Pancreas (tissue), 10 donors: Measurements from ENCODE around the gene PCYT1B. TPM values are rescaled to one million over a fixed set of nuclear protein-coding genes. Genes with fewer than 3 reads are reported as not detected.

Source experiments
- ATAC-seq, 4 donors: fragments of 200-7000 bp; cut with Tn5 transposase; one replicate each; pipeline versions ENCODE4 v1.8.0 to v1.9.1; 2020; ENCODE audit warnings: mild to moderate bottlenecking in 4 of 4, moderate library complexity in 4 of 4
- DNase-seq, 6 donors: peaks; one replicate each; pipeline ENCODE4 v3.0.0-alpha.2; 2020
- FAIRE-seq: peaks from 2 replicates; lab custom pipeline; 2012; peaks lifted over from hg19 to GRCh38; lab: Jason Lieb, UNC
- H3K27ac ChIP-seq, 4 donors: fragments of 200-600 bp; sonication (generic); 1 replicate in 3 of 4; 2 replicates in 1 of 4; pipeline versions ENCODE4 v1.5.0 to v1.8.0; 2020
- H3K27me3 ChIP-seq, 4 donors: fragments of 200-600 bp; one replicate each; pipeline ENCODE4 v1.8.0; 2021
- H3K36me3 ChIP-seq, 3 donors: fragments of 200-600 bp; sonication (generic) in 1 of 3; one replicate each; pipeline versions ENCODE4 v1.5.0 to v1.8.0; 2020 to 2021
- H3K4me1 ChIP-seq, 3 donors: fragments of 200-600 bp; one replicate each; pipeline ENCODE4 v1.8.0; 2021
- H3K4me3 ChIP-seq, 4 donors: fragments of 200-600 bp; sonication (generic) in 2 of 4; one replicate each; pipeline versions ENCODE4 v1.5.0 to v1.8.0; 2020 to 2021
- H3K9me3 ChIP-seq, 4 donors: fragments of 200-600 bp; one replicate each; pipeline ENCODE4 v1.8.0; 2021
- CTCF ChIP-seq, 4 donors: fragments of 200-600 bp; sonication (generic) in 3 of 4; IDR thresholded peaks; one replicate each; pipeline versions ENCODE4 v1.5.0 to v1.8.0; 2021; ENCODE audit warnings: antibody characterized with exemption in 4 of 4
- WGBS, 2 donors: extraction: QIAGEN DNeasy Blood & Tissue Kit; methylation state at CpG; one replicate each; pipeline ENCODE4 v1.1.7; 2013; 5-methylcytosine and 5-hydroxymethylcytosine counted together
- intact Hi-C, 3 donors: fragments of 100-400 bp; cut with DNase I; formaldehyde crosslinking; loops; one replicate each; pipeline versions ENCODE4 v1.11.1 to v1.14.2; 2022
- polyA plus RNA-seq, 2 donors: library from polyadenylated mRNA; stranded (reverse); fragments of 200-250 nt; gene quantifications; one replicate each; pipeline ENCODE4 v1.2.3, GENCODE V29; 2013
- total RNA-seq, 6 donors: library from RNA; stranded (reverse); fragmentation: NEBNext Ultra II Directional in 4 of 6; extraction: Animal tissue kit (Norgen Biotek cat#: 25700) in 4 of 6; gene quantifications; one replicate each; pipeline versions ENCODE4 v1.2.1 to v1.2.4, GENCODE V29; 2021 to 2023
- donor health status: healthy with polysubstance abuse.
- donor health status: DM: no; HTN: no; CAD: no; lungs with moderate emphysema.
- donor health status: DM: no; HTN: no; CAD: no.
- donor health status: control.
- donor health status: control.
- donor health status: Bipolar disorder and iron deficiency.
- donor health status: DM: yes; HTN: yes; CAD: no.
- donor health status: DM: no; HTN: no; CAD: no.
- donor health status: DM: no; HTN: no; CAD: no.
- donor health status: DM: yes; HTN: yes; CAD: no.

PCYT1B gene
- total and polyA plus RNA-seq, 8 donors, result 0.84 to 2.9 (median 1.7) TPM

- WGBS, 2 donors, result 85 to 91% methylated on average over 4 of the region's 4 CpGs
- Histone ChIP-seq H3K36me3 (no peaks in the 10 kb centered on the region), H3K27me3 (peaks cover 0 to 6% (median 2%) of the 10 kb centered on the region in 4 donors), H3K4me3 (no peak overlapping the region), H3K9me3 (no peaks in the 10 kb centered on the region), H3K27ac (no peak overlapping the region), H3K4me1 (no peaks in the 10 kb centered on the region)
- TF ChIP-seq CTCF (IDR thresholded peaks at IDR 0.05), result no peak
- DNase-seq, result no peak
- no peak for FAIRE-seq
- ATAC-seq, result no peak
- intact Hi-C loops, result no loop called here
Observed at GRCh38 chrX:24601858-24602257, 45.3 kb downstream of the PCYT1B start.

- no peak overlapping the region for H3K27ac ChIP-seq
- no peaks in the 10 kb centered on the region for H3K4me1 ChIP-seq
- H3K36me3 ChIP-seq, result no peaks in the 10 kb centered on the region
- no peaks in the 10 kb centered on the region for H3K9me3 ChIP-seq
- no peaks in the 10 kb centered on the region for H3K27me3 ChIP-seq
- 84 to 85% methylated on average over 4 of the region's 4 CpGs for WGBS, 2 donors
- no peak overlapping the region for H3K4me3 ChIP-seq
- TF ChIP-seq CTCF (IDR thresholded peaks at IDR 0.05), result no peak
- intact Hi-C loops, result no loop called here
- no peak for ATAC-seq
- FAIRE-seq, result no peak
- no peak for DNase-seq
Observed at GRCh38 chrX:24594501-24594900, 52.6 kb downstream of the PCYT1B start.

- intact Hi-C loops, result no loop called here
- DNase-seq (no peak), FAIRE-seq (no peak), ATAC-seq (no peak)
- no peak overlapping the region for H3K4me3 ChIP-seq
- H3K36me3 ChIP-seq, result no peaks in the 10 kb centered on the region
- peaks cover 0 to 5% (median 0%) of the 10 kb centered on the region in 4 donors for H3K27me3 ChIP-seq
- TF ChIP-seq CTCF (IDR thresholded peaks at IDR 0.05), result no peak
- 81 to 85% methylated on average over 5 of the region's 5 CpGs for WGBS, 2 donors
- no peaks in the 10 kb centered on the region for H3K4me1 ChIP-seq
- H3K9me3 ChIP-seq, result no peaks in the 10 kb centered on the region
- H3K27ac ChIP-seq, result no peak overlapping the region
Observed at GRCh38 chrX:24590111-24590510, 57.0 kb downstream of the PCYT1B start.

GRCh38 chrX:24577091-24577490 is 70.1 kb downstream of the PCYT1B start:
- H3K9me3 ChIP-seq, result no peaks in the 10 kb centered on the region
- intact Hi-C loops, result no loop called here
- no peaks in the 10 kb centered on the region for H3K27me3 ChIP-seq
- H3K4me1 ChIP-seq, result no peaks in the 10 kb centered on the region
- DNase-seq (no peak), FAIRE-seq (no peak), ATAC-seq (no peak)
- no peaks in the 10 kb centered on the region for H3K36me3 ChIP-seq
- no peak for TF ChIP-seq CTCF (IDR thresholded peaks at IDR 0.05)
- WGBS, 2 donors, result 78 to 87% methylated on average over 9 of the region's 9 CpGs
- no peak overlapping the region for H3K27ac ChIP-seq
- no peak overlapping the region for H3K4me3 ChIP-seq

GRCh38 chrX:24575496-24575895 is 71.7 kb downstream of the PCYT1B start:
- Histone ChIP-seq H3K27ac (no peak overlapping the region), H3K9me3 (no peaks in the 10 kb centered on the region), H3K4me3 (no peak overlapping the region), H3K36me3 (no peaks in the 10 kb centered on the region), H3K4me1 (no peaks in the 10 kb centered on the region), H3K27me3 (no peaks in the 10 kb centered on the region)
- no peak for ATAC-seq
- WGBS, 2 donors, result 71 to 88% methylated on average over 1 of the region's 1 CpG
- intact Hi-C loops, result no loop called here
- no peak for FAIRE-seq
- DNase-seq, result no peak
- no peak for TF ChIP-seq CTCF (IDR thresholded peaks at IDR 0.05)
